Stimulated activated CD4-positive, alpha-beta T cell treated with anti-CD3 and anti-CD28 coated beads, Interleukin-15, amount 100 ng/mL, for 24 hours (primary cell): ENCODE measurements around the gene SLC36A1.

Experiments
- DNase-seq: peaks from one replicate; pipeline ENCODE4 v3.0.0-alpha.2; 2020

SLC36A1 gene

GRCh38 chr5:151454166-151454565, 6.8 kb downstream of the SLC36A1 start:
- no peak for DNase-seq

GRCh38 chr5:151454889-151455288, 7.5 kb downstream of the SLC36A1 start:
- DNase-seq = no peak

GRCh38 chr5:151456321-151456940, 9.0 kb downstream of the SLC36A1 start:
- no peak for DNase-seq

GRCh38 chr5:151458314-151458713, 10.9 kb downstream of the SLC36A1 start:
- DNase-seq = no peak

GRCh38 chr5:151459680-151460324, 12.4 kb downstream of the SLC36A1 start:
- no peak for DNase-seq

GRCh38 chr5:151461312-151461711, 13.9 kb downstream of the SLC36A1 start:
- DNase-seq = no peak

GRCh38 chr5:151463137-151464029, 16.0 kb downstream of the SLC36A1 start:
- no peak for DNase-seq

- DNase-seq = no peak
Observed at GRCh38 chr5:151464101-151464500, 16.7 kb downstream of the SLC36A1 start.

GRCh38 chr5:151465476-151465875, 18.1 kb downstream of the SLC36A1 start:
- no peak for DNase-seq

- DNase-seq = no peak
Observed at GRCh38 chr5:151467576-151467975, 20.2 kb downstream of the SLC36A1 start.

- DNase-seq = no peak
Observed at GRCh38 chr5:151469386-151469785, 22.0 kb downstream of the SLC36A1 start.

GRCh38 chr5:151469992-151470391, 22.6 kb downstream of the SLC36A1 start:
- no peak for DNase-seq

- DNase-seq = no peak
Observed at GRCh38 chr5:151470439-151470838, 23.0 kb downstream of the SLC36A1 start.

GRCh38 chr5:151471276-151471675, 23.9 kb downstream of the SLC36A1 start:
- DNase-seq = no peak

GRCh38 chr5:151474799-151475198, 27.4 kb downstream of the SLC36A1 start:
- DNase-seq = no peak

GRCh38 chr5:151475388-151475787, 28.0 kb downstream of the SLC36A1 start:
- DNase-seq = no peak

- no peak for DNase-seq
Observed at GRCh38 chr5:151476016-151476415, 28.6 kb downstream of the SLC36A1 start.

GRCh38 chr5:151477101-151477500, 29.7 kb downstream of the SLC36A1 start:
- no peak for DNase-seq

GRCh38 chr5:151480384-151481293, 33.2 kb downstream of the SLC36A1 start:
- DNase-seq = no peak

- no peak for DNase-seq
Observed at GRCh38 chr5:151483176-151483575, 35.8 kb downstream of the SLC36A1 start.

- no peak for DNase-seq
Observed at GRCh38 chr5:151483647-151484046, 36.2 kb downstream of the SLC36A1 start.

- DNase-seq = no peak
Observed at GRCh38 chr5:151487544-151487943, 40.1 kb downstream of the SLC36A1 start.

- DNase-seq = no peak
Observed at GRCh38 chr5:151490627-151491026, 43.2 kb downstream of the SLC36A1 start.
